ENCODE measurements around the gene NANOS3.

The NANOS3 gene

GRCh38 chr19:13861714-13862531 lies 15.0 kb upstream of the NANOS3 start:
- DNase-seq, result peak; percentile 42 to 93 (median 85)

GRCh38 chr19:13864046-13864666 lies 12.8 kb upstream of the NANOS3 start:
- DNase-seq, result peak in 2 of 58 donors; percentile 9 to 39

DNA sequence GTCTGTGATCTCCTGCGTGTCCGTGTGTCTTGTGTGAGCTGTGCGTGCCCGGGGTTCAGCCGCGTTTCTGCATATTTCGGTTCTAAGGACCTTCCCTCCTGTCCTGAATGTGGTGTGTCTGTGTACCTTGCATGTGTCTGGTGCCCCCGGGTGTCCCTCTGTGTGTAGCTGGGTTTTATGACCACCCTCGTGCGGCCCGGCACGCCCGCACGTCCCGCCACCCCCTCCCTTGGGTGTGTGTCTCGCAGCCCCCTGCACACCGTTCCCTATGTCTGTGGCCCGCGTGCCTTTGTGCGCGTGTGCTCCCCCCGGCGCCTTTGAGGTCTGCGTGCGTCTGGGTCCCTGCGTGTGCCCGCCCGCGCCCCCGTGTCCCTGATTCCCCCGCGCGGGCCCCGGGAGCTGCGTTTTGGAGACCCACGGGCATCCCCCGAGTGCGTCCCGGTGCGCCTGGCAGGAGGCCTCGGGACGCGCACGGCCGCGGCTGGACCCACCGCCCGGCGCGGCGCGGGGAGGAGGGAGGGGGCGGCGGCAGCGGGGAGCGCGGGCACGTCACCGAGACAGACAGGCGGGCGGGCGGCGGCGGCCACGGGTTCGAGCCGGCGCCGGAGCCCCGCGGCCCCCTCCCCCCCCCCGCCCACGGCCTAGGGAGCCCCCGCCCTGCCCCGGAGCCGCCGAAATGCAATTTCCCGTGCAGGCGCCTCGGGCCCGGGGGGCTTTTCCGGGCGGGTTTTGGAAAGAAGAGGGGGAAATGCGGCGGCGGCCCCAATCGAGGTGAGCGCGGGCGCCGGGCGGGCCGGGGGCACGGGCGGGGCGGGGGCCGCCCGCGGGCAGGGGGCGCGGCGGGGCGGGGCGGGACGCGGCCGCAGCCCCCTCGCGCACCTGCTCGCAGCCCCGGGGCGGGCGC lies 12.0 kb upstream of the NANOS3 start:
- DNase-seq, result no peak

- DNase-seq, result peak in 11 of 58 donors; percentile 5 to 60 (median 41)
Observed at GRCh38 chr19:13865571-13866462, 11.1 kb upstream of the NANOS3 start.

- peak in 10 of 58 donors; percentile 10 to 60 (median 32) for DNase-seq
Observed at GRCh38 chr19:13866463-13867046, 10.4 kb upstream of the NANOS3 start.

- no peak for DNase-seq
Observed at GRCh38 chr19:13868663-13869062, 8.3 kb upstream of the NANOS3 start.

- DNase-seq, result no peak
Observed at GRCh38 chr19:13869281-13869680, 7.7 kb upstream of the NANOS3 start.

DNA sequence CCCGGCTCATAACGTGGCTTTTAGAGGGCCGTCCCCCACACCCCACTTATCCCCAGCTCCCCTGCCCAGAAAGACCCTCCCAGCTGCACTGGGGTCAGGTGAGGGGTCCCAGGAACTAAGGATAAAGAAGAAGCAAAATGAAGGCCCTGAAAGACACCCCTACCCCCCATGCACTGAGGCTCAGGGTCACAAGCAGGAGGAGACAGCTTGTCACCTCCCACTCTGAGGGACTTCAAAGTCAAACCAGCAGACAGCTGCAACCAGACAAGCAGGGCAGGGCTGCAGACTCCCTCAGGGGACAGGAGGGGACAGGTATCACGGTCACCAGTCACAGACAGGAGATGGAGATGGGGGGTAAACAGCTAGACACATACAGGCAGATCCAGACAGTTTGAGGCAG lies 6.1 kb upstream of the NANOS3 start:
- DNase-seq, result no peak

- no peak for DNase-seq
Observed at GRCh38 chr19:13872339-13872694, 4.6 kb upstream of the NANOS3 start.

GRCh38 chr19:13872695-13873389 lies 4.1 kb upstream of the NANOS3 start:
- peak in 1 of 58 donors; percentile 13 for DNase-seq

DNA sequence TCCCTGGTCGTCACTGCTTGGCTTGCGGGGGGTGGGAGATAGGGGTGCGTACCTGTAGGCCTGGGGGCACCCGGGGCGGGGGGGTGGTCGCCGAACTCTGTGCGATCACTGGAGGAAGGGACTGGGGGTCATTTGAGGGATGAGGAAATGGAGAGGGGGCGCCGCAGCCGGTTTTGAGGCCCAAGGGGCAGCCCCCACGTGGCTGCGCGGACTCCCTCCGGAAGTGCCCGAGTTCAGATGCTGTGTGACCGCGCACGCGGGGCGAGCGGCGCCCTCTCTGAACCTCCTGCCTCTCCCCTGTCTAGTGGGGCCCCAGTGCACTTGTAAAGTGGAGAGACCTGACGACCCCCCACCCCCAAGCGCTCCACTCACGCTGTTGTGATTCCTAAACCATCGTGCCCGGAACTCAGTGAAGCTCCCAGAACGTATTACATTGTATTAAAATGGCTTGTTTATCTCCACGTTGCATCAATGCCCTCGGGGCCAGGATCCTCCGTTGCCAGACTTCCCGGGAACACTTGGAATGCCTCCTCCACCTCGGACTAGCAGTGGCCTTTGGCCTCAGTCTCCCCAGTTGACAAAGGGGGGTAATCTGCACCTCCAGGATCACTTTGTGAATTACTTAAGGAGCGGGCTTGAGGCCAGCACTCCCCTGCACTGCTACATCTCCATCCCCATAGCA lies 3.0 kb upstream of the NANOS3 start:
- no peak for DNase-seq

DNA sequence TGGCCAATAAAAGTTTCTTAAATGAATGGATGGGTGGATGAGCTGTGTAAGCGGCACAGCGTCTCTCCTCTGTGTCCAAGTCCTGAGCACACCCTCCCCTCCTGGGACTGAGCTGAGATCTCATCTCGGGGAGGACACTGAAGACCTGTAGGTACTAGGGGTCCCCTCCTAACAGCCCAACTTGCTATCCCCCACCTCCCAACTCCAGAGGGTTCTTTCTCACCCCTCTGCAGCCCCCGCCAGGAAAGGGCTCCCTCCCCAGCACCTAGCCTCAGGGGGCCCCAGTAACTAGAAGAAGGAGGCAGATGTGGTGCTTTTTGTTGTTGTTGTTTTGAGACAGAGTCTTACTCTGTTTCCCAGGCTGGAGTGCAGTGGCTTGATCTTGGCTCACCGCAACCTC lies 1.1 kb upstream of the NANOS3 start:
- no peak for DNase-seq

GRCh38 chr19:13877303-13877702 lies 369 bp downstream of the NANOS3 start:
- DNase-seq, result no peak

DNA sequence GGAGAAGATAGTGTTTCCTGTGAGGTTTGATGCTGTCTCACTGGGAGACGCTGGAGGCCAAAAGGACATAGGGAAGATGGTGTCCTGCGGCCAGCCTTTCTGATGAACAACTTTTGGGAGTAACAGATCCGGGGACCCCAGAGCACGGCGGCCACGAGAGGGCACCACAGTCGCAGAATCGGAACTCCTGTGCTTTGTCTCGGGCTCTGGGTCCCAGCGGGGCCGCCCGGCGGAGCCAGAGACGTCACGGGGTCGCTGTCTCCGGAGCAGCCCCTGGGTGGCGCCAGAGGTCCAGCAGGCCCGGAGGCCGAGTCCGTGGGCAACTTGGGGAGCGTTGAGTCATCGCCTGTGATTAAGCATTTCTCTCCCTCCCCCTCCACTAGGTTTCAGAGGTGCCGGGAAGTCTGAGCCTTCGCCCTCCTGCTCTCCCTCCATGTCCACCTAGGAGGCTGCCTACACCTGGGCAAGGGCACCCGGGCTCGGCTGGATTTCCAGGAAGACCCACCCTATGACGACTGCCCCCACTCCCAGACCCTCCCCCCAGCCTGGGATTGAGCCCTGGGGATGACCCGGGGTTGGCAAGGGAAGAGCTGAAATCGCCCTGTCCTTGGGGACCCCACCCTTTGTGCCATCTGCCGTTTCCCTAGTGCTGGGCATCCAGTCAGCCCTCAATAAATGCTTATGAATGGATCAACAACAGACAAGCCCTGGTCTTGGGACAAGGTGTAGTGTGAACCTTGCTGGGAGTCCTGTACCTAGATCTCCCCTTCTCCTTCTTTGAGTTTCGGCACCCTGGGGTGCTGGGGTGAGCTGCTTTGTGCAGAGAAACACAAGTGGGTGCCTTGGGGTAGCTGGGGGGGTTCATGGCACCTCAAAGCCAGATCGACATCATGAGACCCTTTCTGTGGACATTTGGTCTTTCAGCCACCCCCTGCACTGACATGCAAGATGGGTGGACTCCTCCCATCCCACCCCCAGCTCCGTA lies 3.4 kb downstream of the NANOS3 start:
- DNase-seq, result peak; percentile 47 to 98 (median 93)

DNA sequence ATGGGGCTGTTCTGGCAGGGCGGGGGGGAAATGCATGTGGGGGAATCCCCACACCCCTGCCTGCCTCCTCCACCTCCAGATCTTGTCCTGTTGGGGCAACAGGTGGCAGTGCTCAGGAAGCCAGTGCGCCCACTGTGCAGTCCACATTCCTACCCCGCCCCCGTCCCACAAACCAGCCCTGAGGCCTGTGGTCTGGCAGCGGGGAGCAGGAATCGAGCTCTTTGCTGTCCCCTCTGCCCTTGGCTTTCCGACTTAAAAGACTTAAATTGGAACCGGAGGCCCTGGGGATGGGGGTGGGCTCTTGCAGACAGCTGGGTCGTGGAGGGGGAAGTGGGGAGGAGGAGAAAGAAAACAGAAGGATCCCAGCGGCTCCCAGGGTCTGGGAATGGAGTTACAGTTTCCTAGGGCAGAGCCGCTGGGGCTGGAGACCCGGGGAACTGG lies 4.3 kb downstream of the NANOS3 start:
- no peak for DNase-seq

DNA sequence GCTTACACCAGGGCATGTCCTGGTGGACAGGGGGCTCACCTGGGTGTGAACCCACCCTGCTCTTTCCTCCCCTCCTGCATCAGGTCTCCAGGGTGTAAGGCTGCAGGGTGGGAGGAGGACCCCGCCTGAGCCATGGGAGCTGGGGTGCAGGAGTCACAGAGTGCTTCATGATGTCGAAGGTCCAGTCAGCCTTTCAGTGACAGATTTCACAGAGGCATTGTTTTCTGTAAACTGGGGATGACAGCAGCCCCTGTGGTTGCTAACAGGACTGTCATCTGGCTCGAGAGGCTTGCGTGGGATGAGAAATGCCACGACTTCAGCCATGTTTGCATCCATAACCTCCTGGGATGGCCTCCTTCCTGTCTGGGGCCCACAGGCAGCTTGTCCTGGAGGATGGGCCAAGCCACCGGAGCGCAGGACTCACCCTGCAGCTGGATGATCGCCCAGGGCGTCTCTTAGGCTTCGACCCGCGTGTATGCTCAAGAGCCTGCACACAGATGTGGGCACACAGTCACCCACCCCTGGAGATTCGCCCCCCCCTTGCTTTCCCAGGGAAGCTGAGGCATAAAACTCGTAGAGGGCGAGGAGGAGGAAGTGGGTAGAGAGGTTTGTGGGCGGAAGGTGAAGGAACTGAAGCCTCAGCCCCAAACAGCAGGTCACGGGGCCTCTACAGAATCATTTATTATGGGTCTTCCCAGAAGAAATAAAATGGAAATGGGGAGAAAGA lies 4.9 kb downstream of the NANOS3 start:
- DNase-seq, result peak in 6 of 58 donors; percentile 7 to 50 (median 30)

DNA sequence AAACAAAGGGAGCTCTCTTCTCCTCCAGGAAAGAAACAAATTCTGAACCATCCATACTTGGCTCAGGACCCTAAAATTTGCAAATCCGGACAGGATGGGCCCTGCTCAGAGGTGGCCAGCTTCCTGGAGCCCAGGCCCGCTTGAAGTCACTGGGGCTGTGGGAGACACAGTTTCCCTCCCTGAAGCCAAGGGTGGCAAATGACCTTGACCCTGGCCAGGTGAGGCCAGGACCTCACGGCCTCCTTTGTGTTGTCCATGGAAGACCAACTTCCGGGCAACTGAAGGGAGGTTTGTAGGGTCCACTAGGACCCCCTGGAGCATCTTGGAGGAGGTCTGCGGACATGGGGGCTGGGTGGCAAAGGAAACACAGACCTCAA lies 5.5 kb downstream of the NANOS3 start:
- DNase-seq, result no peak

Measured in anterior cingulate cortex (tissue), 58 donors.